Neuronal stem cell (in vitro differentiated cells): ENCODE results near the gene SERPINI2.

Experiments used
- DNase-seq: peaks from one replicate; pipeline ENCODE4 v3.0.0-alpha.2; 2013; ENCODE audit warnings: low spot score
- H2AFZ ChIP-seq: one replicate; pipeline ENCODE4 v1.6.1; 2013; ENCODE audit warnings: mild to moderate bottlenecking, low read length, inconsistent platforms
- H2AK5ac ChIP-seq: 2 replicates; pipeline ENCODE4 v1.6.1; 2013; ENCODE audit warnings: low read depth, mild to moderate bottlenecking, inconsistent platforms, low read length, moderate library complexity, mixed read lengths
- H2BK120ac ChIP-seq: 2 replicates; pipeline ENCODE4 v1.6.1; 2013; ENCODE audit warnings: low read depth, mild to moderate bottlenecking, inconsistent platforms, low read length, moderate library complexity, mixed read lengths
- H2BK12ac ChIP-seq: one replicate; pipeline ENCODE4 v1.6.1; 2013; ENCODE audit warnings: low read length, inconsistent platforms
- H2BK15ac ChIP-seq: 2 replicates; pipeline ENCODE4 v1.6.1; 2013; ENCODE audit warnings: mild to moderate bottlenecking, low read length, inconsistent platforms, mixed read lengths
- H2BK5ac ChIP-seq: one replicate; pipeline ENCODE4 v1.6.1; 2013; ENCODE audit warnings: inconsistent platforms, mild to moderate bottlenecking, low read length, moderate library complexity
- H3K14ac ChIP-seq: one replicate; pipeline ENCODE4 v1.6.1; 2013; ENCODE audit warnings: low read length, inconsistent platforms
- H3K18ac ChIP-seq: 2 replicates; pipeline ENCODE4 v1.6.1; 2013; ENCODE audit warnings: low read length, inconsistent platforms
- H3K23ac ChIP-seq: 2 replicates; pipeline ENCODE4 v1.6.1; 2013; ENCODE audit warnings: low read depth, mild to moderate bottlenecking, mixed read lengths, low read length, inconsistent platforms; ENCODE audit not compliant: poor library complexity
- H3K27ac ChIP-seq: replicated peaks from 3 replicates; pipeline ENCODE4 v1.5.1; 2013; ENCODE audit warnings: low read length, inconsistent platforms
- H3K27me3 ChIP-seq, 3 experiments: 2 replicates each; pipeline ENCODE4 v1.6.1; 2013; ENCODE audit warnings: low read length in 3 of 3, mild to moderate bottlenecking in 2 of 3, inconsistent platforms in 1 of 3, low read depth in 1 of 3, mixed read lengths in 1 of 3, moderate library complexity in 1 of 3; ENCODE audit not compliant: control insufficient read depth in 3 of 3, insufficient read depth in 3 of 3
- H3K36me3 ChIP-seq, 2 donors: replicated peaks in 1 of 2; 2 replicates each; pipeline ENCODE4 v1.6.1; 2013; ENCODE audit warnings: low read length in 2 of 2; ENCODE audit not compliant: control insufficient read depth in 2 of 2, insufficient read depth in 2 of 2
- H3K4ac ChIP-seq: 2 replicates; pipeline ENCODE4 v1.6.1; 2013; ENCODE audit warnings: inconsistent platforms, mild to moderate bottlenecking, low read length, moderate library complexity
- H3K4me1 ChIP-seq, 2 donors: 1 replicate in 1 of 2; 2 replicates in 1 of 2; pipeline ENCODE4 v1.6.1; 2013; ENCODE audit warnings: low read length in 2 of 2, low read depth in 1 of 2; ENCODE audit not compliant: control insufficient read depth in 2 of 2, insufficient read depth in 1 of 2
- H3K4me2 ChIP-seq: one replicate; pipeline ENCODE4 v1.6.1; 2013; ENCODE audit warnings: mild to moderate bottlenecking, low read length, inconsistent platforms; ENCODE audit not compliant: insufficient read depth, poor library complexity, severe bottlenecking
- H3K4me3 ChIP-seq, 2 donors: 2 replicates each; pipeline ENCODE4 v1.5.1; 2013; ENCODE audit warnings: low read length in 2 of 2, mild to moderate bottlenecking in 2 of 2, inconsistent platforms in 1 of 2, moderate library complexity in 1 of 2
- H3K79me1 ChIP-seq: one replicate; pipeline ENCODE4 v1.6.1; 2013; ENCODE audit warnings: low read depth, mild to moderate bottlenecking, inconsistent platforms, low read length, moderate library complexity
- H3K9ac ChIP-seq: one replicate; pipeline ENCODE4 v1.6.1; 2013; ENCODE audit warnings: mild to moderate bottlenecking, low read depth, low read length, inconsistent platforms; ENCODE audit not compliant: poor library complexity
- H3K9me3 ChIP-seq, 2 donors: replicated peaks in 1 of 2; 2 replicates each; pipeline versions ENCODE3 to v1.6.1; 2013; ENCODE audit warnings: low read length in 2 of 2, mild to moderate bottlenecking in 2 of 2, inconsistent platforms in 1 of 2, low read depth in 1 of 2, mixed read lengths in 1 of 2, moderate library complexity in 1 of 2; ENCODE audit not compliant: control insufficient read depth in 2 of 2, insufficient read depth in 1 of 2
- H4K8ac ChIP-seq: one replicate; pipeline ENCODE4 v1.6.1; 2013; ENCODE audit warnings: low read depth, mild to moderate bottlenecking, inconsistent platforms, low read length, moderate library complexity
- H4K91ac ChIP-seq: one replicate; pipeline ENCODE4 v1.6.1; 2013; ENCODE audit warnings: low read length, low read depth, mild to moderate bottlenecking, inconsistent platforms; ENCODE audit not compliant: poor library complexity
- WGBS, 2 donors: extraction: QIAGEN DNeasy Blood & Tissue Kit; methylation state at CpG; one replicate each; pipeline ENCODE4 v1.1.7; 2013; ENCODE audit warnings: missing lambda C conversion rate in 2 of 2, mixed read lengths in 1 of 2; ENCODE audit not compliant: insufficient read length in 2 of 2, insufficient replicate concordance in 1 of 2; ENCODE audit errors: extremely low coverage in 2 of 2; 5-methylcytosine and 5-hydroxymethylcytosine counted together

Gene SERPINI2

DNA sequence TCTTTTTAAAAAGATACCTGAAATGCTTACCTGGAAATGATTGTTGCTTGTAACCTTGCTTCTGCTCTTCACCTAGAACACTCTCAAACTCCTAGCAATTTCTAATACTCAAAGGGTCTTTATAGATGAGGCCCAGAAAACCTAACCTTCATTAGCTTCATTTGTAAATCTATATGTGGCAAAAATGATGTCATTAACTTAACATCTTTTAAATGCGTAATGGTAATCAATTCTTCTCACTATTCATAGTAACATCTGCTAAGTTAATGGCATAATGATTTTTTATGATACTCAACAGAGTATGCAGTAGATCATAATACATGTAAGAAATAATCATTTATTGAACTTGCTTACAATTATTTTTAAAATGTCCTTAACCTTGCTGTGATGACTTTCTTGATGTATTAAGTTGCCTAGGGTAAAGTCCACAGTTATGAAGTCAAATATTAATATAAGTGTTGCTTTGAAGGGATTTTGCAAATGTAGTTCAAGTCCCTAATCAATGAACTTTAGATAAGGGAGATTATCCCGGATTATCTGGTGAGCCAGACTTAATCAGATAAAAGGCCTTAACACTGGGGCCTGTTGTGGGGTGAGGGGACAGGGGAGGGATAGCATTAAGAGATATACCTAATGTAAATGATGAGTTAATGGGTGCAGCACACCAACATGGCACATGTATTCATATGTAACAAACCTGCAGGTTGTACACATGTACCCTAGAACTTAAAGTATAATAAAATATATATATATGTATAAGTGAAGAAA is 10.1 kb upstream of the SERPINI2 start:
- no CpG with 5 or more reads among the region's 2 CpGs for WGBS, 2 donors
- no peak overlapping the region for H3K27ac ChIP-seq
- H2BK12ac ChIP-seq, result no peak overlapping the region
- no peak overlapping the region for H3K4ac ChIP-seq
- no peak overlapping the region for H3K4me2 ChIP-seq
- no peak overlapping the region for H3K18ac ChIP-seq
- H2BK5ac ChIP-seq, result no peak overlapping the region
- no peak overlapping the region for H4K91ac ChIP-seq
- H3K14ac ChIP-seq, result no peak overlapping the region
- no peak overlapping the region for H2AK5ac ChIP-seq
- no peak for DNase-seq
- H3K4me3 ChIP-seq, result no peak overlapping the region
- no peaks in the 10 kb centered on the region for H3K79me1 ChIP-seq
- H3K27me3 ChIP-seq, result no peaks in the 10 kb centered on the region
- no peak overlapping the region for H2BK15ac ChIP-seq
- no peak overlapping the region for H2AFZ ChIP-seq
- H2BK120ac ChIP-seq, result no peak overlapping the region
- no peaks in the 10 kb centered on the region for H3K4me1 ChIP-seq
- no peaks in the 10 kb centered on the region for H3K36me3 ChIP-seq
- H4K8ac ChIP-seq, result no peak overlapping the region
- no peak overlapping the region for H3K23ac ChIP-seq
- no peak overlapping the region for H3K9ac ChIP-seq
- H3K9me3 ChIP-seq, result no peaks in the 10 kb centered on the region

DNA sequence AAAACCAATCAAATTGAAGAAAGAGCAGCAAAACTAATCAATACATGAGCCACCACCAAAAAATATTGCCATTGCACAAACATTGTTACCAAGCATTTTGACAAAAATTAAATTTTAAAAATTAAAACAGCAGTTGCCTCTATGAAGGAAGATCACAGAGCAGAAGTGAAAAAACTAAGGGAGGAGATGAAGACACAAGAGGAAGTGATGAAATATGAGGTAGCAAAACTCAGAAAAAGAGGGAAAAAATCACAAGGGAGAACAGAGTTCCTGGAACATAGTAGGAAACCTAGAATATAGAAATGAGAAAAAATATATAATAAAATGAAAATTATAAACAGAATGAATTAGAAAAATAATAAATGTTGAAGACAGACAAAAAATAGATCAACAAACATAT is 7.3 kb upstream of the SERPINI2 start:
- no peak overlapping the region for H3K18ac ChIP-seq
- H3K9me3 ChIP-seq, result no peaks in the 10 kb centered on the region
- H2BK5ac ChIP-seq, result no peak overlapping the region
- no peak overlapping the region for H3K9ac ChIP-seq
- H2BK120ac ChIP-seq, result no peak overlapping the region
- no peak overlapping the region for H3K4ac ChIP-seq
- H3K23ac ChIP-seq, result no peak overlapping the region
- H3K27ac ChIP-seq, result no peak overlapping the region
- H3K4me1 ChIP-seq, result no peaks in the 10 kb centered on the region
- no peaks in the 10 kb centered on the region for H3K79me1 ChIP-seq
- no peak overlapping the region for H4K8ac ChIP-seq
- no peak overlapping the region for H2BK12ac ChIP-seq
- no peaks in the 10 kb centered on the region for H3K36me3 ChIP-seq
- no peak overlapping the region for H3K14ac ChIP-seq
- H2AFZ ChIP-seq, result no peak overlapping the region
- H3K27me3 ChIP-seq, result no peaks in the 10 kb centered on the region
- H3K4me3 ChIP-seq, result no peak overlapping the region
- no peak overlapping the region for H3K4me2 ChIP-seq
- DNase-seq, result no peak
- no peak overlapping the region for H4K91ac ChIP-seq
- no peak overlapping the region for H2AK5ac ChIP-seq
- H2BK15ac ChIP-seq, result no peak overlapping the region

DNA sequence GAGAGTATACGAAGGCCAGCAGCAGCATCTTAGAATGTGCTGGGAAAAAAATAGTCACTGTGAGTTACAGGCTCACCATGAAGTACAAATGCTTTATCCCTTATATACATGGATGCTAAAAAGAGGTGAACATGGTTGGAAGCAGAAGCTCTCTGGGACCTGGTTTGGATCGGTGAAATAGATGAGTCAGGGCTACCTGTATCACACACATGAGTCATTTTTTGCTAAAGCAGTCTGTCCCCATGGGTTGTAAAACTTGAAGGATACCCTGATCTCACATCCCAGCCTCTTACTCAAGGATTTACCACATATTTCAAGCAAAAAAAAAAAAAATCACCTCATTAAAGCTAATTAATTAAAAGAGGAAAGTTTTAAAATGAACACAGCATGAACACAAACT is 6.9 kb upstream of the SERPINI2 start:
- H3K27ac ChIP-seq, result no peak overlapping the region
- no peak overlapping the region for H2AFZ ChIP-seq
- H2BK5ac ChIP-seq, result no peak overlapping the region
- no peak overlapping the region for H3K4ac ChIP-seq
- H3K27me3 ChIP-seq, result no peaks in the 10 kb centered on the region
- H3K18ac ChIP-seq, result no peak overlapping the region
- no peak overlapping the region for H2BK12ac ChIP-seq
- H3K4me2 ChIP-seq, result no peak overlapping the region
- no peaks in the 10 kb centered on the region for H3K9me3 ChIP-seq
- H3K79me1 ChIP-seq, result no peaks in the 10 kb centered on the region
- H3K9ac ChIP-seq, result no peak overlapping the region
- H3K36me3 ChIP-seq, result no peaks in the 10 kb centered on the region
- H4K8ac ChIP-seq, result no peak overlapping the region
- H3K4me3 ChIP-seq, result no peak overlapping the region
- H3K23ac ChIP-seq, result no peak overlapping the region
- H4K91ac ChIP-seq, result no peak overlapping the region
- no peak for DNase-seq
- no peak overlapping the region for H2AK5ac ChIP-seq
- no peak overlapping the region for H2BK15ac ChIP-seq
- no peak overlapping the region for H3K14ac ChIP-seq
- no peaks in the 10 kb centered on the region for H3K4me1 ChIP-seq
- no peak overlapping the region for H2BK120ac ChIP-seq
- WGBS, 2 donors, result no CpG with 5 or more reads among the region's 2 CpGs

DNA sequence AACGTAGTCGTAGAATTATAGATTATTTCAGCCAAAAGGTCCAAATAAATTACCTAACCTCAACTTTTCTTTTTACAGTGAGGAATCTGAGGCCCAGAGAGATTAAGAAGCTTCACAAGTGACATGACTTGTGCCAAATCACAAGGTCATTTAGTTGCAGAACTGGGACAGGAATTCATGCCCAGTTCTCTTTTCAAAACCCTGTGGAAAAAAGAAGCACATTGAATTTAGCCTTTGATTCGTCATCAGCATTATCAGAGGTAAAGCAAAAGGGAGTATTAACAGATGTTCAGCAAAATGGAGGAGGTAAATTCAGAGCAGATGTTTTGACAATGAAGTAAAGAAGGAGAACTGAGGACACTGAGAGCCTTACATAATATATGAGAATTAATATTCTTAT is 4.5 kb downstream of the SERPINI2 start:
- no peak for DNase-seq
- Histone ChIP-seq H4K8ac (no peak overlapping the region), H3K79me1 (no peaks in the 10 kb centered on the region), H3K27ac (no peak overlapping the region), H2AK5ac (no peak overlapping the region), H2BK15ac (no peak overlapping the region), H3K4me3 (no peak overlapping the region), H3K18ac (no peak overlapping the region), H3K14ac (no peak overlapping the region), H3K4me2 (no peak overlapping the region), H3K4ac (no peak overlapping the region), H4K91ac (no peak overlapping the region), H3K23ac (no peak overlapping the region), H3K9ac (no peak overlapping the region), H3K36me3 (no peaks in the 10 kb centered on the region), H3K9me3 (no peaks in the 10 kb centered on the region), H3K27me3 (no peaks in the 10 kb centered on the region), H2BK5ac (no peak overlapping the region), H2BK120ac (no peak overlapping the region), H2AFZ (no peak overlapping the region), H2BK12ac (no peak overlapping the region), H3K4me1 (peaks cover 0 to 4% of the 10 kb centered on the region in 2 donors)
- WGBS, 2 donors, result no CpG with 5 or more reads among the region's 3 CpGs
